T-helper 2 cell treated with Interferon-gamma antibody and Interleukin-4, amounts not matched to agents 100 ng/mL and 5 ng/mL, for 36 hours (primary cell): ENCODE data around the gene NCAPD2. TPM values are rescaled to one million over a fixed set of nuclear protein-coding genes. Genes with fewer than 3 reads are reported as not detected.

Source experiments
- intact Hi-C: fragments of 100-400 bp; cut with micrococcal nuclease; formaldehyde crosslinking; loops from one replicate; pipeline ENCODE4 v1.15.1; 2023
- total RNA-seq: library from RNA; stranded (reverse); gene quantifications from 2 replicates; pipeline ENCODE4 v1.2.3, GENCODE V29; 2022

Gene NCAPD2
- total RNA-seq, 1 donor from 2014 or later = 154 TPM

GRCh38 chr12:6563448-6564050, 69.6 kb downstream of the NCAPD2 start:
- intact Hi-C loops = no loop called here

GRCh38 chr12:6567112-6567670, 73.3 kb downstream of the NCAPD2 start:
- intact Hi-C loops = loop anchor here (5.0 kb wide), 1 partner anchor 285 kb away; the partner anchor contains the start of genes CDCA3 and USP5

GRCh38 chr12:6569312-6569711, 75.4 kb downstream of the NCAPD2 start:
- intact Hi-C loops = loop anchor here (2.0 to 5.0 kb wide), 2 partner anchors 37 to 283 kb away; partner anchors contain the start of genes CDCA3, CHD4 and USP5

GRCh38 chr12:6569786-6570185, 75.9 kb downstream of the NCAPD2 start:
- intact Hi-C loops = loop anchor here (2.0 to 5.0 kb wide), 2 partner anchors 37 to 283 kb away; partner anchors contain the start of genes CDCA3, CHD4 and USP5

- intact Hi-C loops = no loop called here
Measured at GRCh38 chr12:6570264-6570887, 76.5 kb downstream of the NCAPD2 start.

- intact Hi-C loops = no loop called here
Measured at GRCh38 chr12:6573001-6573400, 79.1 kb downstream of the NCAPD2 start.

GRCh38 chr12:6574576-6575295, 80.8 kb downstream of the NCAPD2 start:
- intact Hi-C loops = no loop called here

GRCh38 chr12:6575648-6576047, 81.7 kb downstream of the NCAPD2 start:
- intact Hi-C loops = no loop called here

Other genes with a start within 250 kb of the NCAPD2 start
- gene PLEKHG6, start 183.4 kb upstream of the NCAPD2 start, total RNA-seq = not detected in 2 replicates
- gene TNFRSF1A, start 152.0 kb upstream of the NCAPD2 start, total RNA-seq = 47.2 and 50.8 TPM in 2 replicates
- 0.09 and 0.32 TPM in 2 replicates for gene SCNN1A, start 118.5 kb upstream of the NCAPD2 start, total RNA-seq
- gene LTBR, start 109.9 kb upstream of the NCAPD2 start, total RNA-seq = 0.14 and 0.20 TPM in 2 replicates
- 59.0 and 60.3 TPM in 2 replicates for gene CD27, start 49.1 kb upstream of the NCAPD2 start, total RNA-seq
- 45.8 and 49.0 TPM in 2 replicates for gene TAPBPL, start 42.1 kb upstream of the NCAPD2 start, total RNA-seq
- gene VAMP1, start 23.4 kb upstream of the NCAPD2 start, total RNA-seq = 44.0 and 47.8 TPM in 2 replicates
- gene MRPL51, start 840 bp upstream of the NCAPD2 start, total RNA-seq = 234 and 248 TPM in 2 replicates
- 5,041 and 5,044 TPM in 2 replicates for gene GAPDH, start 40.4 kb downstream of the NCAPD2 start, total RNA-seq
- gene IFFO1, start 61.9 kb downstream of the NCAPD2 start, total RNA-seq = 21.9 and 22.9 TPM in 2 replicates
- gene NOP2, start 74.2 kb downstream of the NCAPD2 start, total RNA-seq = 93.3 and 94.4 TPM in 2 replicates
- 257 and 265 TPM in 2 replicates for gene CHD4, start 113.3 kb downstream of the NCAPD2 start, total RNA-seq
- gene LPAR5, start 141.9 kb downstream of the NCAPD2 start, total RNA-seq = 6.2 and 6.7 TPM in 2 replicates
- 1.5 and 1.7 TPM in 2 replicates for gene ACRBP, start 153.3 kb downstream of the NCAPD2 start, total RNA-seq
- 20.7 and 21.3 TPM in 2 replicates for gene ING4, start 169.0 kb downstream of the NCAPD2 start, total RNA-seq
- gene ZNF384, start 195.3 kb downstream of the NCAPD2 start, total RNA-seq = 86.1 and 91.5 TPM in 2 replicates
- not detected in 2 replicates for gene PIANP, start 206.7 kb downstream of the NCAPD2 start, total RNA-seq
- 23.5 and 26.6 TPM in 2 replicates for gene COPS7A, start 229.9 kb downstream of the NCAPD2 start, total RNA-seq